Vagina (tissue), 2 donors: ENCODE results near the gene OPTC.

Experiments used
- POLR2A ChIP-seq, 2 donors: fragments of 450-650 bp; IDR thresholded peaks; one replicate each; pipeline ENCODE4 v1.6.1; 2017; ENCODE audit warnings: antibody characterized with exemption in 2 of 2, mild to moderate bottlenecking in 2 of 2, moderate library complexity in 2 of 2
- POLR2AphosphoS5 ChIP-seq, 2 donors: sonication (generic); formaldehyde crosslinking; IDR thresholded peaks; one replicate each; pipeline ENCODE4 v1.9.0; 2017; ENCODE audit warnings: antibody characterized with exemption in 2 of 2, mild to moderate bottlenecking in 2 of 2, low read depth in 1 of 2; ENCODE audit not compliant: insufficient read depth in 1 of 2
- TF ChIP-seq, protein P1 (sequence below), 3 experiments: fragments of 450-650 bp in 2 of 3; fragments of 200-600 bp in 1 of 3; sonication (generic) in 1 of 3; IDR thresholded peaks; one replicate each; pipeline ENCODE4 v1.5.1; 2017 to 2019; ENCODE audit warnings: antibody characterized with exemption in 3 of 3, mild to moderate bottlenecking in 2 of 3, moderate library complexity in 2 of 3

DNA sequence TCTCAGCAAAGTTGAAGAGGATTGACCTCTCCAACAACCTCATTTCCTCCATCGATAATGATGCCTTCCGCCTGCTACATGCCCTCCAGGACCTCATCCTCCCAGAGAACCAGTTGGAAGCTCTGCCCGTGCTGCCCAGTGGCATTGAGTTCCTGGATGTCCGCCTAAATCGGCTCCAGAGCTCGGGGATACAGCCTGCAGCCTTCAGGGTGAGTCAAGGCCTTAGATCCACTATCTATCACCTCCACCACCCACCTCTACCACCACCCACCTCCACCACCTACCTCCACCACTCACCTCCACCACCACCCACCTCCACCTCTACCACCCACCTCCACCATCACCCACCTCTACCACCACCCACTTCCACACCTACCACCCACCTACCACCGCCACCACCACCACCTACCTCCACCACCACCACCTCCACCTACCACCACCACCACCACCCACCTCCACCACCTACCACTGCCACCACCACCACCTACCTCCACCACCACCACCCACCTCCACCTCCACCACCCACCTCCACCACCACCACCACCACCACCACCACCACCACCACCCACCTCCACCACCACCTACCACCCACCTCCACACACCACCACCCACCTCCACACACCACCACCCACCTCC, 5.8 kb downstream of the OPTC start:
- TF ChIP-seq POLR2A (IDR thresholded peaks at IDR 0.05) (no peak), POLR2AphosphoS5 (IDR thresholded peaks at IDR 0.05; ENCODE audit: insufficient read depth in 1 of 2, low read depth in 1 of 2) (no peak)
- TF ChIP-seq, protein P1, sequence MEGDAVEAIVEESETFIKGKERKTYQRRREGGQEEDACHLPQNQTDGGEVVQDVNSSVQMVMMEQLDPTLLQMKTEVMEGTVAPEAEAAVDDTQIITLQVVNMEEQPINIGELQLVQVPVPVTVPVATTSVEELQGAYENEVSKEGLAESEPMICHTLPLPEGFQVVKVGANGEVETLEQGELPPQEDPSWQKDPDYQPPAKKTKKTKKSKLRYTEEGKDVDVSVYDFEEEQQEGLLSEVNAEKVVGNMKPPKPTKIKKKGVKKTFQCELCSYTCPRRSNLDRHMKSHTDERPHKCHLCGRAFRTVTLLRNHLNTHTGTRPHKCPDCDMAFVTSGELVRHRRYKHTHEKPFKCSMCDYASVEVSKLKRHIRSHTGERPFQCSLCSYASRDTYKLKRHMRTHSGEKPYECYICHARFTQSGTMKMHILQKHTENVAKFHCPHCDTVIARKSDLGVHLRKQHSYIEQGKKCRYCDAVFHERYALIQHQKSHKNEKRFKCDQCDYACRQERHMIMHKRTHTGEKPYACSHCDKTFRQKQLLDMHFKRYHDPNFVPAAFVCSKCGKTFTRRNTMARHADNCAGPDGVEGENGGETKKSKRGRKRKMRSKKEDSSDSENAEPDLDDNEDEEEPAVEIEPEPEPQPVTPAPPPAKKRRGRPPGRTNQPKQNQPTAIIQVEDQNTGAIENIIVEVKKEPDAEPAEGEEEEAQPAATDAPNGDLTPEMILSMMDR (IDR thresholded peaks at IDR 0.05) = no peak
